Hematopoietic multipotent progenitor cell treated with erythropoietin and hydrocortisone succinate and interleukin-3 and kit ligand, for 8 days (in vitro differentiated cells): ENCODE results near the gene R3HDM4.
A peak's percentile ranks its signal among the peaks of the same experiment; 100 is the strongest.
"Not testable (repeated sequence)": the region's sequence is repeated elsewhere in the genome, so short reads cannot be mapped to it uniquely, and the experiment has no call there.

Experiments used
- DNase-seq: peaks from one replicate; pipeline ENCODE4 v3.0.0-alpha.2; 2015

Gene R3HDM4

DNA sequence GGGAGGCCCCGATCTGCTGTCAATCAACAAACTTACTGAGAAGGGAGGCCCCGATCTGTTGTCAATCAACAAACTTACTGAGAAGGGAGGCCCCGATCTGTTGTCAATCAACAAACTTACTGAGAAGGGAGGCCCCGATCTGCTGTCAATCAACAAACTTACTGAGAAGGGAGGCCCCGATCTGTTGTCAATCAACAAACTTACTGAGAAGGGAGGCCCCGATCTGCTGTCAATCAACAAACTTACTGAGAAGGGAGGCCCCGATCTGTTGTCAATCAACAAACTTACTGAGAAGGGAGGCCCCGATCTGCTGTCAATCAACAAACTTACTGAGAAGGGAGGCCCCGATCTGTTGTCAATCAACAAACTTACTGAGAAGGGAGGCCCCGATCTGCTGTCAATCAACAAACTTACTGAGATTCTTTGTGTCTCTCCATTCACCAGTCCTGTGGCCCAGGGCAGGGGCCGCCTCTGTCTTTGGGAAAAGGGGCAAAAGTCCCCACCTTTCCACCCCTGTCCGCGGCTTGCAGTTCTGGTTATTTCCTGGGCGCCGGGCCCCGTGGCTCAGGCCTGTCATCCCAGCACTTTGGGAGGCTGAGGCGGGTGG is 59.3 kb downstream of the R3HDM4 start:
- DNase-seq, result not testable (repeated sequence)

DNA sequence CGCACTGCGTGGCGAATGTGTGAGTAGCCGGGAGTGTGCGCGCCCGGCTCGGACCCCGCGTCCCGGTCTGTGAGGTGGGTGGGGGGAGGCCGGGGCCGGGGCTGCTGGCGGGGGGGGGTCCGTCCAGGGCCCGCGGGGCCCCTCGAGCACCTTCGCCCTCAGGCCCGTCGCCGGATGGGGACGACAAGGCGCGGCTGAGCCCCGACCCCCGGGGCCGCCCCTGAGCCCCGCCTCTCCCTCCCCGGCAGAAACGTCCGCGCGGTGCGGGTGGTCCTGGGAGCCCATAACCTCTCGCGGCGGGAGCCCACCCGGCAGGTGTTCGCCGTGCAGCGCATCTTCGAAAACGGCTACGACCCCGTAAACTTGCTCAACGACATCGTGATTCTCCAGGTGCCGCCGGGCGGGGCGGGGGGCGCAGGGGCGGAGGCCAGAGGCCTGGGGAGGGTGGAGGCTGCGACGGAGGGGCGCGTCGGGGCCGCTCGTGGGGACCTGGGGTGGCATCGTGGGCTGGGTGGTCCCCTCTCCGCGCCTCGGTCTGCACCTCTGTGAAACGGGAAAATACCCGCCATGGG is 59.9 kb downstream of the R3HDM4 start:
- DNase-seq, result no peak

DNA sequence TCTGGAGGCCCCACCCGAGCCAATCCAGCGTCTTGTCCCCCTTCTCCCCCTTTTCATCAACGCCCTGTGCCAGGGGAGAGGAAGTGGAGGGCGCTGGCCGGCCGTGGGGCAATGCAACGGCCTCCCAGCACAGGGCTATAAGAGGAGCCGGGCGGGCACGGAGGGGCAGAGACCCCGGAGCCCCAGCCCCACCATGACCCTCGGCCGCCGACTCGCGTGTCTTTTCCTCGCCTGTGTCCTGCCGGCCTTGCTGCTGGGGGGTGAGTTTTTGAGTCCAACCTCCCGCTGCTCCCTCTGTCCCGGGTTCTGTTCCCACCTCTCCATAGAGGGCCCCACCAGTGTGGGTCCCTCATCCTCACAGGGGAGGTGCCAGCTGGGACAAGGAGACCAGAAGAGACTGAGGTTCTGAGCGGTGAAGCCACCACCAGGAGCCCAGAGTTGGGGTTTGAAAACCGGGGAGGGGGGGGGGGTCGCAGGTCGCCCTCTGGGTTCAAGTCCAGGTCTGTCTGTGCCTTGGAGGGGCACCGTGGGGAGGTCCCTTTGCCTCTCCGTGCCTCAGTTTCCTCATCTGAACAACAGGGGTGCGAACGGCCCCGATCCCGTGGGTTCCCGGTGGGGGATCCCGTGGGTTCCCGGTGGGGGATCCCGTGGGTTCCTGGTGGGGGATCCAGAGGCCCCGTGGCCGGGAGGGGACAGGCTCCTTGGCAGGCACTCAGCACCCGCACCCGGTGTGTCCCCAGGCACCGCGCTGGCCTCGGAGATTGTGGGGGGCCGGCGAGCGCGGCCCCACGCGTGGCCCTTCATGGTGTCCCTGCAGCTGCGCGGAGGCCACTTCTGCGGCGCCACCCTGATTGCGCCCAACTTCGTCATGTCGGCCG is 60.6 kb downstream of the R3HDM4 start, which contains the start of gene ELANE:
Gene ELANE, plus strand, starts transcription at position 168 of the 878 bp plus-strand sequence. Its CDS starts 26 bp downstream, at position 194.
- no peak for DNase-seq

DNA sequence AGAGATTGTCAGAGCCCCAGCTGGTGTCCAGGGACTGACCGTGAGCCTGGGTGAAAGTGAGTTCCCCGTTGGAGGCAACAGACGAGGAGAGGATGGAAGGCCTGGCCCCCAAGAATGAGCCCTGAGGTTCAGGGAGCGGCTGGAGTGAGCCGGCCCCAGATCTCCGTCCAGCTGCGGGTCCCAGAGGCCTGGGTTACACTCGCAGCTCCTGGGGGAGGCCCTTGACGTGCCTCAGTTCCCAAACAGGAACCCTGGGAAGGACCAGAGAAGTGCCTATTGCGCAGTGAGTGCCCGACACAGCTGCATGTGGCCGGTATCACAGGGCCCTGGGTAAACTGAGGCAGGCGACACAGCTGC is 62.1 kb downstream of the R3HDM4 start:
- DNase-seq, result no peak

DNA sequence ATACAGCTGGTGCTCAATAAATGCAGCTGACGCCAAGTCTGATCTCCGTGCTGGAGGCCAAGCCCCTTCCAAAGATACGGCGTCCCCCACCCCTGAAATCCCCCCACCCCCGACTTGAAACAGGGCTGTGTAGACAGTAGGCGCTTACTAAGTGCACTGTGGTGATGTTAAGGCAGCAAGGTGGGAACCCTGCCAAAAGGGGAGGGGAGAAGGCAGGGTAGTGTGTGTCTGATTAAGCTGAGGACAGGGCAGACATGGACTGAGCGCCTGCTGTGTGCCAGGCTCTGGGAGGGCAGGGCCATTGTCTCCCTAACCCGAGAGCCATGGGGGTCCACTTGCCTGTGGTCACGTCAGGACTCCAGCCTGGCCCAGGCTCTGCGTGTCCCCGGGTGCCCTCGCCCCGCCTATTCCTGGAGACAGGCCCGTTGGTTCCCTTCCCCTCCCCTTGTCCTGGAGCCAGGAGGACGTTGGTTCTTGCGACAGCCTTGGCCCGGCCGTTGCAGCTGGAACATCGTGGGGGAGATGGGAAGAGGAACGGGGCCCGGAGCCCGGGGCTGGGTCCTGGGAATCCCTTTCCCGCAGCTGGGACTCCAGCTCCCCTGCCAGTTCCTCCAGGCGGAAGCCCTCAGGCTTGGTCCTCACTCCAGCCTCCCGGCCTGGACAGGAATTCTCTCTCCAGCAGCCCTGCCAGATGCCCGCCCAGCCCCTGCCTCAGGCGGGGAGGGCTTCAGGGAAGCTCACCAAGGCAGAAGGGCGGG is 62.6 kb downstream of the R3HDM4 start:
- peak; percentile 71 for DNase-seq

DNA sequence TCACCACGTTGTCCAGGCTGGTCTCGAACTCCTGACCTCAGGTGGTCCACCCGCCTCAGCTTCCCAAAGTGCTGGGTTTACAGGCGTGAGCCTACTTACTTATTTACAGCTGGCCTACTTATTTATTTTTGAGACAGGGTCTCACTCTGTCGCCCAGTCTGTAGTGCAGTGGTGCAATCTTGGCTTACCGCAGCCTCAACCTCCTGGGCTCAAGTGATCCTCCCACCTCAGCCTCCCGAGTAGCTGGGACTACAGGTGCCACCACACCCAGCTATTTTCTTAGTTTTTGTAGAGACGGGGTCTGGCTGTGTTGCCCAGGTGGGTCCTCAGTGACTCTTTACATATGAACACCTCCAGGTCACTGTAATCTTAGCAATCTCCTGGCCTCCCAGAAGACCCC is 63.8 kb downstream of the R3HDM4 start:
- DNase-seq, result not testable (repeated sequence)

DNA sequence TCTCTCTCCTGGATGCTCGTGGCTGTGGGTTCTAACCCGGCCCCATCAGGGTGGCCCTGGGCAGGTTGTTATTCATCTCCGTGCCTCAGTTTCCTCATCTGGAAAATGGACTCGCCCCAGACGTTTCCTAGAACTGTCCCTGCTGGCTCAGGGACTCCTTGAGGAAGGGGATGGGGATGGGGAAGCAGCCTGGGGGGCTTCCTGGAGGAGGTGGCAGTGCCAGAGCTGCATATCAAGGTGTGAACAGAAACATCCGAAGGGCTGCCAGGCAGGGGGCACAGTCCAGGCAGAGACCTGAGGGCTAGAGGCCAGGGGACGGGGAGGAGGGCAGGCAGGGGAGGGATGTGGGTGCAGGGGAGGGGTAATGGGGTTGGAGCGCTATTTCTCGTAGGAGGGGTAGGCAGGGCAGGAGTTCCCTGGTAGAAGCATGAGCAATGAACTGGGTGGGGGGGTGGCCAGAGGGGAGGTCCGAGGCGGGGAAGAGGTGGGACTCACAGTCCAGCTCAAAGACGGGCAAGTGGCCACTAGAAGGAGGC is 64.6 kb downstream of the R3HDM4 start:
- no peak for DNase-seq
